ENCODE results near the gene MBNL2.

DNA sequence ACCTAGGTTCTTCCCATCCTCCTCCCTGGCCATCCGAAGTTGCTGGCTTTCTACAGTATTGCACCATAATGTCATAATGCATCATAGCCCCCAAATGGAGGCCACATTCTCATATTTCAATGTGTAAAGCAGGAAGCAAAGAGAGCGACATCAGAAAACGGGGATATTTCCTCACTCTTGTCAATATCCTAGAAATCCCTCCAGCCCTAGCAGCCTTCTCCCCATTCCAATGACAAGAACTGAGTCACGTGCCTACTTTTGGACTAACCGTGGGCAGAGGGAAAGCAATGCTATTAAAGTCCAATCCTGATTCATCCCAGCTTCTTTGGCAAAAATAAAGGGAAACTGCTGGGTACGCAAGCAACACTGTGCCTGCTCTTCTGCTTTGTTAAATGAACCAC lies 207.5 kb downstream of the MBNL2 start:
- no peak for TF ChIP-seq EZH2phosphoT487 (IDR thresholded peaks at IDR 0.05; ENCODE audit: borderline replicate concordance, low read length)
- no peak for TF ChIP-seq CTCF (IDR thresholded peaks at IDR 0.05; ENCODE audit: low read depth, low read length, poor library complexity, severe bottlenecking)

All from DOHH2 (cell line).